Astrocyte of the spinal cord (primary cell): Measurements from ENCODE around the gene ERC2.
A peak's percentile ranks its signal among the peaks of the same experiment; 100 is the strongest.
"Not testable (repeated sequence)": the region's sequence is repeated elsewhere in the genome, so short reads cannot be mapped to it uniquely, and the experiment has no call there.

Source experiments
- DNase-seq: peaks from one replicate; pipeline ENCODE4 v3.0.0; 2011; ENCODE audit warnings: low read depth, low spot score
- H3K4me3 ChIP-seq: 2 replicates; pipeline ENCODE4 v1.5.1; 2011; ENCODE audit warnings: low read depth, mild to moderate bottlenecking, low read length, moderate library complexity
- CTCF ChIP-seq: IDR thresholded peaks from 2 replicates; pipeline ENCODE4 v1.5.1; 2012; ENCODE audit warnings: low read depth, mild to moderate bottlenecking, low read length, inconsistent platforms
- in situ Hi-C: cut with HindIII; loops from 2 replicates; pipeline ENCODE4 v1.10.0; 2017; ENCODE audit warnings: low sequenced_read_pairs

ERC2 gene

DNA sequence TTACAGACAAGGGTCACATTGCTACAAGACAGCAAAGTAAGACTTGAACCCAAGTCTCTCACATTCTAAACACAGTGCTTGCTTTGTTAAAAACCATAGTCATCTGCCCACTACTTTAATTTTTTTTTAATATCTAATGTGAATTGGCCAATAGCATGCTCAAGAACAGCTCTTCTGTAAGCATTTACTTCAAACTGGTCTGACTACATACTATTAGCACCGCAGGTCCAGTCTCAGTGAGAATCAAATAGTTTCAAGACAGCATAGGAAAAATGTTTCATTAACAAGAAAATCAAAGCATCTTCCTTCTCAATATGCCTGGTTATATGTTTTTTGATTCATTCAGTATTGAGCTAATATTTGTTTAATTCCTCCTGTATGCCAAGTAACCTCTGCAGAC is 419.9 kb downstream of the ERC2 start:
- in situ Hi-C loops = no loop called here
- no peak overlapping the region for H3K4me3 ChIP-seq
- no peak for TF ChIP-seq CTCF
- no peak for DNase-seq

DNA sequence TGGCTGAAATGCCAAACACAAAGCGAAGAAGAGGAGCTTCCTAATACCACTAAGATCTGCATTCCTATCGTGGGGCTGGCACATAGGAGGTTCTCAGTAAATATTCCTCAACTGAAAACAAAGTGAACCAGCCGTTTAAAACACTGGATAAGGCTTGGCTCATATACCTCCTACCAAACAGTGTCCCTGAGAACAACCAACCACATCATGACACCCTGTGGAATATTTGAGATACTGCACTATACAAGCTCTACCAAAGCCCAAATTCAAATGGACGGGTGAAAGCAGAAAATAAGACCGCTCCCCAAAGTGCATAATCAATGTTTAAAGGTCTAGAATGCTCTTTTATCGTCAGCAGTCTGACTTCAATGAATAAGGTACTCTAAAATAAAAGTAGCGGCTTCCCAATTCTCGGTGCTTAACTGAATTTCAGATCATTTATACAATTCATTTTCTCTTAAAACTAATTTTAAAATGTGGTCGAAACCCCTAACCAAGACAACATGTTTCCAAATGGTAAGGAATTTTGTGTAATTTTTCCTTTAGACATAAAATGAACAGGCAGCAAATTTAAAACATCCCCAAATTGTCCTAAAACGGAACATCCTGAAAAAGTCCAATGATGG is 425.8 kb downstream of the ERC2 start:
- TF ChIP-seq CTCF = peak; percentile 65
- H3K4me3 ChIP-seq = no peak overlapping the region
- peak; percentile 66 for DNase-seq
- in situ Hi-C loops = no loop called here

GRCh38 chr3:56025326-56025725 is 442.9 kb downstream of the ERC2 start:
- in situ Hi-C loops = no loop called here
- no peak for TF ChIP-seq CTCF
- no peak overlapping the region for H3K4me3 ChIP-seq
- DNase-seq = no peak

DNA sequence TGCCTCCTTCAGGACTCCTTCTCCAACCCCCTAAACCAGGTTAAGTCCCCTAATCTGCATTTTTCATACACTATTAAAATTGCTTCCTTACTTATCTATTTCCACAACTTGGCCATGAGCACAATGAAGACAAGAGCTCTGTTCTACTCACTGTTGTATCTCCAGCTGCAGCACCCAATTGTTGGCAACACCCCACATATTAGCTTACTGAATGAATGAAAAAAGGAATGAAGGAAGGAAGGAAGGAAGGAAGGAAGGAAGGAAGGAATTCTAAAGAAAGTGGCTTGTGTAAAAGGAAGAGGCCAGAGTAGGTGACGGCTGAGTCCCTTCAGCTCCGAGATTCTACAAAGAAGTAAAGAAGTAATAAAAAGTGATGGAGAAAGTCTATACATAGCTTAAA is 444.7 kb downstream of the ERC2 start:
- in situ Hi-C loops = no loop called here
- no peak for DNase-seq
- TF ChIP-seq CTCF = no peak
- H3K4me3 ChIP-seq = no peak overlapping the region

DNA sequence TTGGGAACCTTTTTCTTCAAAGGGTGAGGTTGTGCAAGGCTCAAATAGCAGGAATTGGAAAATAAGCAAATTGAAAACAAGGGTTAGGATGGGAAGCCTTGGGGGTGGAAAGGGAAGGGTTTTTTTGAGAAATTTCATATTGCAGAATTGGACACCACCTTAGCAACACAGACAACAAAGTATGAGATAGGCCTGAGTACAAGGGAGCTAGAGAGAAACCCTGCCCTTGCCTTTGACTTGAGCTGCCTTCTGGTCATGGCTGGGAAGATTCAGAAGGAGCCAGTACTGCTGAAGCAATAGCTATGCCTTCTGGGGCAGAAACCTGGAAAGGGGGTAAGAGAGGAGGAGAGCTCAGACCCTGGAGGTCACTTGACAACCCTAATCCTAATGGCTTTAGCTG is 445.6 kb downstream of the ERC2 start:
- TF ChIP-seq CTCF = no peak
- no peak for DNase-seq
- in situ Hi-C loops = no loop called here
- no peak overlapping the region for H3K4me3 ChIP-seq

DNA sequence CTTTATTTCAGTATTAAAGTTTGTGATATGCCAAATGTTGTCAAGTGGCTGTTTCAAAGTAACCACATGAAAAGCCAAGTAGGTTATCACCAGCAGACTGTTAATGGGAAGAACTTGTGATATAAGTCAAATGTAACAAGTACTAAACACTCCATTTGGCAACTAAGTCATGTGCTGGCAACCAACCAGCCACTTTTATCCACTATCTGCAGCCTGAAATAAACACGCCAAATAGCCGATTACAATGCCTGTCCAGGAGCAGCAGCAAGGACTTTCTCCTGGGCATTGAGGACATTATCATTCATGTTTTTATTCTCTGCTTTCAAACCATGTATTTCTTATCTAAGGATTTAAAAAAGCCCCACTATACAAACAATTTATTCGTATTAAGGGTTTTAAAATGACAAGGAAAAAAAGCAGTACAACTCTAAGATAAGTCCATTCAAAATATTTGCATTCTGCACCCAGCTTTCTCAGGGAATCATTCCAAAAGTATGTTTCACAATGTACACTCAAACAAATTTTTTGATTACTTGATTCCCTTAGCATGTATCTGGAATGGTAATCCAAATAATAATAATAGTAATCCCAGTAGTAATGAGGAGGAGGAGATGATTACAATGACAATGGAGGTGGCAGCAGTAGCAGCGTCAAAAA is 448.6 kb downstream of the ERC2 start:
- DNase-seq = no peak
- no peak for TF ChIP-seq CTCF
- in situ Hi-C loops = no loop called here
- H3K4me3 ChIP-seq = no peak overlapping the region

DNA sequence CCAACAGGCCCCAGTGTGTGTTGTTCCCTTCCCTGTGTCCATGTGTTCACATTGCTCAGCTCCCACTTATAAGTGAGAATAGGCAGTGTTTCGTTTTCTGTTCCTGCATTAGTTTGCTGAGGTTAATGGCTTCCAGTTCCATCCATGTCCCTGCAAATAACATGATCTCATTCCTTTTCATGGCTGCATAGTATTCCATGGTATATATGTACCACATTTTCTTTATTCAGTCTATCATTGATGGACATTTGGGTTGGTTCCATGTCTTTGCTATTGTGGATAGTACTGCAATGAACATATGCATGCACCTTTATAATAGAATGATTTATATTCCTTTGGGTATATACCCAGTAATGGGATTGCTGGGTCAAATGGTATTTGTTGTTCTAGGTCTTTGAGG is 452.9 kb downstream of the ERC2 start:
- DNase-seq, in situ Hi-C loops, H3K4me3 ChIP-seq: not testable (repeated sequence)
